GM23338 (cell line): ENCODE measurements around the gene SEMA4D. TPM values are rescaled to one million over a fixed set of nuclear protein-coding genes. Genes with fewer than 3 reads are reported as not detected.

Source experiments
- ATAC-seq: fragments of 200-7000 bp; cut with Tn5 transposase; 3 replicates; pipeline ENCODE4 v1.9.1; 2020
- DNase-seq: peaks from one replicate; pipeline ENCODE4 v3.0.0-alpha.2; 2015; ENCODE audit warnings: low spot score
- H2AFZ ChIP-seq: fragments of 200-600 bp; sonication (generic); 2 replicates; pipeline ENCODE4 v1.8.0; 2016; ENCODE audit warnings: antibody characterized with exemption, mild to moderate bottlenecking, moderate library complexity
- H3F3A ChIP-seq: fragments of 200-600 bp; sonication (generic); replicated peaks from 2 replicates; pipeline ENCODE4 v1.8.0; 2017; ENCODE audit warnings: antibody characterized with exemption, mixed run types, low read depth
- H3K27ac ChIP-seq: fragments of 200-600 bp; sonication (generic); 2 replicates; pipeline ENCODE4 v1.6.1; 2016; ENCODE audit warnings: low read depth
- H3K27me3 ChIP-seq: fragments of 200-600 bp; sonication (generic); 2 replicates; pipeline ENCODE4 v1.8.0; 2016; ENCODE audit warnings: mild to moderate bottlenecking, mixed run types, moderate library complexity; ENCODE audit not compliant: insufficient read depth
- H3K36me3 ChIP-seq: fragments of 200-600 bp; sonication (generic); 2 replicates; pipeline ENCODE4 v1.8.0; 2016; ENCODE audit warnings: mild to moderate bottlenecking; ENCODE audit not compliant: insufficient read depth
- H3K4me1 ChIP-seq: fragments of 200-600 bp; sonication (generic); 2 replicates; pipeline ENCODE4 v1.8.0; 2016; ENCODE audit warnings: mild to moderate bottlenecking, moderate library complexity; ENCODE audit not compliant: insufficient read depth
- H3K4me2 ChIP-seq: fragments of 200-600 bp; sonication (generic); 2 replicates; pipeline ENCODE4 v1.7.1; 2017; ENCODE audit warnings: mixed run types
- H3K4me3 ChIP-seq: fragments of 200-600 bp; sonication (generic); 2 replicates; pipeline ENCODE4 v1.6.1; 2016; ENCODE audit warnings: mixed run types
- H3K79me2 ChIP-seq: fragments of 200-600 bp; sonication (generic); replicated peaks from 2 replicates; pipeline ENCODE4 v1.8.0; 2017; ENCODE audit warnings: mild to moderate bottlenecking; ENCODE audit not compliant: insufficient read depth
- H3K9me2 ChIP-seq: fragments of 200-600 bp; sonication (generic); 2 replicates; pipeline ENCODE4 v1.8.0; 2017; ENCODE audit not compliant: insufficient read depth
- H4K20me1 ChIP-seq: fragments of 200-600 bp; sonication (generic); replicated peaks from 2 replicates; pipeline ENCODE4 v1.8.0; 2017; ENCODE audit warnings: mild to moderate bottlenecking; ENCODE audit not compliant: insufficient read depth
- H3K27ac Mint-ChIP-seq: 2 replicates; pipeline ENCODE4 v1.8.0; 2020; ENCODE audit warnings: inconsistent platforms, mild to moderate bottlenecking, moderate library complexity, mixed read lengths
- H3K27me3 Mint-ChIP-seq: 3 replicates; pipeline ENCODE4 v1.8.0; 2022; ENCODE audit warnings: low read depth, mild to moderate bottlenecking, moderate library complexity, mixed read lengths, inconsistent platforms; ENCODE audit not compliant: insufficient read depth, poor library complexity
- H3K36me3 Mint-ChIP-seq: 3 replicates; pipeline ENCODE4 v1.8.0; 2021; ENCODE audit warnings: low read depth, mild to moderate bottlenecking, inconsistent platforms, moderate library complexity, mixed read lengths
- H3K4me1 Mint-ChIP-seq: 3 replicates; pipeline ENCODE4 v1.8.0; 2020; ENCODE audit warnings: mild to moderate bottlenecking, inconsistent platforms, mixed read lengths
- H3K4me3 Mint-ChIP-seq: 3 replicates; pipeline ENCODE4 v1.8.0; 2021; ENCODE audit warnings: moderate library complexity, mild to moderate bottlenecking, inconsistent platforms, mixed read lengths
- H3K9me3 Mint-ChIP-seq: 3 replicates; pipeline ENCODE4 v1.8.0; 2020; ENCODE audit warnings: moderate library complexity, mild to moderate bottlenecking, inconsistent platforms, mixed read lengths
- CREB1 ChIP-seq: fragments of 250-450 bp; sonication (Bioruptor Pico); IDR thresholded peaks from 2 replicates; pipeline ENCODE4 v1.5.0; 2020; ENCODE audit warnings: low read depth, mild to moderate bottlenecking, moderate library complexity
- CTCF ChIP-seq, 2 experiments: fragments of 200-600 bp in 1 of 2; sonication (generic) in 1 of 2; conservative IDR thresholded peaks; 2 replicates each; pipeline versions ENCODE4 v1.5.1 to v1.6.1; 2016 to 2017; ENCODE audit warnings: antibody characterized with exemption in 2 of 2, low read depth in 2 of 2, mild to moderate bottlenecking in 2 of 2, moderate library complexity in 1 of 2
- EZH2 ChIP-seq: fragments of 200-600 bp; sonication (generic); IDR thresholded peaks from one replicate; pipeline ENCODE4 v1.8.0; 2017; ENCODE audit warnings: antibody characterized with exemption, mild to moderate bottlenecking, low read depth; ENCODE audit not compliant: unreplicated experiment
- EZH2phosphoT487 ChIP-seq: fragments of 200-600 bp; sonication (generic); IDR thresholded peaks from one replicate; pipeline ENCODE4 v1.8.1; 2018; ENCODE audit warnings: antibody characterized with exemption; ENCODE audit not compliant: unreplicated experiment
- JUNB ChIP-seq: IDR thresholded peaks from one replicate; pipeline ENCODE4 v1.6.1; 2016; ENCODE audit warnings: antibody characterized with exemption; ENCODE audit not compliant: unreplicated experiment
- NANOG ChIP-seq: IDR thresholded peaks from 2 replicates; pipeline ENCODE4 v1.6.1; 2016; ENCODE audit warnings: antibody characterized with exemption, borderline replicate concordance
- STAT1 ChIP-seq: IDR thresholded peaks from one replicate; pipeline ENCODE4 v1.6.1; 2016; ENCODE audit warnings: antibody characterized with exemption; ENCODE audit not compliant: unreplicated experiment
- ZNF114 ChIP-seq: fragments of 250-450 bp; sonication (Bioruptor Pico); IDR thresholded peaks from 2 replicates; pipeline ENCODE4 v1.5.0; 2020; ENCODE audit warnings: mild to moderate bottlenecking, moderate library complexity
- ZNF331 ChIP-seq: fragments of 250-450 bp; sonication (Bioruptor Pico); IDR thresholded peaks from 2 replicates; pipeline ENCODE4 v1.5.0; 2020; ENCODE audit warnings: low read depth, mild to moderate bottlenecking, moderate library complexity
- ZNF462 ChIP-seq: fragments of 250-450 bp; sonication (Bioruptor Pico); IDR thresholded peaks from 2 replicates; pipeline ENCODE4 v1.5.0; 2020; ENCODE audit warnings: mild to moderate bottlenecking, moderate library complexity
- polyA plus RNA-seq: library from polyadenylated mRNA; unstranded; fragments of >200 nt; fragmentation: Nextera tagmentation; extraction: Ambion mirVana; gene quantifications from 2 replicates; pipeline ENCODE4 v1.2.1, GENCODE V29; 2016
- total RNA-seq: library from RNA; depleted of rRNA; stranded (reverse); fragments of >200 nt; shearing (Covaris generic); gene quantifications from 2 replicates; pipeline ENCODE4 v1.2.3, GENCODE V29; 2014
- TF ChIP-seq, protein P1 (sequence below): IDR thresholded peaks from one replicate; pipeline ENCODE4 v1.6.1; 2018; ENCODE audit warnings: antibody characterized with exemption; ENCODE audit not compliant: unreplicated experiment
- TF ChIP-seq, protein P2 (sequence below): IDR thresholded peaks from 2 replicates; pipeline ENCODE4 v1.6.1; 2016; ENCODE audit warnings: antibody characterized with exemption

The SEMA4D gene
- total and polyA plus RNA-seq, 2 experiments from 2014 or later, result 19.3 to 63.0 TPM

DNA sequence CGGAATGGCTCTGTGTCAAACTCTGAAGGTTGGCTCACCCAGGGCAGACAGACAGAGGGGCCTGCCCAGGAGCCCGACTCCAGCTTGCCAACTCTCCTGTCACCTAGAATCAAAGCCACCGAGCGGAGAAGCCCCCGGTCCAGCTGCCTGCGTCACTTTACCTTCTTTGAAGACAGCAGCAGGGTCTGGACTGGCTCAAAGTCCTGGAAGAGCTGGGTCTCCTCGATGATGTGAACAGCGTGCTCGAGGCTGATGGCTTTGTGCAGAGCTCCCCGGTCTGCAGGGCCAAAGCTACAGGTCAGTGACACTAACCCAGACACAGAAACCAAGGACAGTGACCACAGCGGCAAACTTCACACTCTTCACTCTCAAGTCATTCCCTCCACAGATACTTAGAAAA lies 111.7 kb downstream of the SEMA4D start:
- H3K27ac ChIP-seq, result no peak overlapping the region
- H4K20me1 ChIP-seq, result no peaks in the 10 kb centered on the region
- H3F3A ChIP-seq, result no peaks in the 10 kb centered on the region
- DNase-seq (no peak), ATAC-seq (no peak)
- no peak overlapping the region for H3K4me2 ChIP-seq
- Mint-ChIP-seq H3K36me3 (peaks cover 64% of the 10 kb centered on the region), H3K27ac (no peak overlapping the region), H3K9me3 (no peaks in the 10 kb centered on the region), H3K4me1 (no peaks in the 10 kb centered on the region), H3K27me3 (peaks cover 3% of the 10 kb centered on the region), H3K4me3 (no peak overlapping the region)
- no peaks in the 10 kb centered on the region for H3K79me2 ChIP-seq
- TF ChIP-seq, protein P1, sequence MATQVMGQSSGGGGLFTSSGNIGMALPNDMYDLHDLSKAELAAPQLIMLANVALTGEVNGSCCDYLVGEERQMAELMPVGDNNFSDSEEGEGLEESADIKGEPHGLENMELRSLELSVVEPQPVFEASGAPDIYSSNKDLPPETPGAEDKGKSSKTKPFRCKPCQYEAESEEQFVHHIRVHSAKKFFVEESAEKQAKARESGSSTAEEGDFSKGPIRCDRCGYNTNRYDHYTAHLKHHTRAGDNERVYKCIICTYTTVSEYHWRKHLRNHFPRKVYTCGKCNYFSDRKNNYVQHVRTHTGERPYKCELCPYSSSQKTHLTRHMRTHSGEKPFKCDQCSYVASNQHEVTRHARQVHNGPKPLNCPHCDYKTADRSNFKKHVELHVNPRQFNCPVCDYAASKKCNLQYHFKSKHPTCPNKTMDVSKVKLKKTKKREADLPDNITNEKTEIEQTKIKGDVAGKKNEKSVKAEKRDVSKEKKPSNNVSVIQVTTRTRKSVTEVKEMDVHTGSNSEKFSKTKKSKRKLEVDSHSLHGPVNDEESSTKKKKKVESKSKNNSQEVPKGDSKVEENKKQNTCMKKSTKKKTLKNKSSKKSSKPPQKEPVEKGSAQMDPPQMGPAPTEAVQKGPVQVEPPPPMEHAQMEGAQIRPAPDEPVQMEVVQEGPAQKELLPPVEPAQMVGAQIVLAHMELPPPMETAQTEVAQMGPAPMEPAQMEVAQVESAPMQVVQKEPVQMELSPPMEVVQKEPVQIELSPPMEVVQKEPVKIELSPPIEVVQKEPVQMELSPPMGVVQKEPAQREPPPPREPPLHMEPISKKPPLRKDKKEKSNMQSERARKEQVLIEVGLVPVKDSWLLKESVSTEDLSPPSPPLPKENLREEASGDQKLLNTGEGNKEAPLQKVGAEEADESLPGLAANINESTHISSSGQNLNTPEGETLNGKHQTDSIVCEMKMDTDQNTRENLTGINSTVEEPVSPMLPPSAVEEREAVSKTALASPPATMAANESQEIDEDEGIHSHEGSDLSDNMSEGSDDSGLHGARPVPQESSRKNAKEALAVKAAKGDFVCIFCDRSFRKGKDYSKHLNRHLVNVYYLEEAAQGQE, result no peak
- TF ChIP-seq JUNB, result no peak
- no peak for TF ChIP-seq EZH2
- no peak for TF ChIP-seq CREB1 (CRISPR knock-in tag)
- TF ChIP-seq ZNF114 (CRISPR knock-in tag), result no peak
- TF ChIP-seq NANOG, result no peak
- TF ChIP-seq EZH2phosphoT487, result no peak
- TF ChIP-seq ZNF462 (CRISPR knock-in tag), result no peak
- TF ChIP-seq, protein P2, sequence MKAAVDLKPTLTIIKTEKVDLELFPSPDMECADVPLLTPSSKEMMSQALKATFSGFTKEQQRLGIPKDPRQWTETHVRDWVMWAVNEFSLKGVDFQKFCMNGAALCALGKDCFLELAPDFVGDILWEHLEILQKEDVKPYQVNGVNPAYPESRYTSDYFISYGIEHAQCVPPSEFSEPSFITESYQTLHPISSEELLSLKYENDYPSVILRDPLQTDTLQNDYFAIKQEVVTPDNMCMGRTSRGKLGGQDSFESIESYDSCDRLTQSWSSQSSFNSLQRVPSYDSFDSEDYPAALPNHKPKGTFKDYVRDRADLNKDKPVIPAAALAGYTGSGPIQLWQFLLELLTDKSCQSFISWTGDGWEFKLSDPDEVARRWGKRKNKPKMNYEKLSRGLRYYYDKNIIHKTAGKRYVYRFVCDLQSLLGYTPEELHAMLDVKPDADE, result no peak
- TF ChIP-seq STAT1, result no peak
- TF ChIP-seq ZNF331 (CRISPR knock-in tag), result no peak
- no peak for TF ChIP-seq CTCF (conservative IDR thresholded peaks at IDR 0.05; ENCODE audit: low read depth in 2 of 2)
- H3K4me1 ChIP-seq, result no peaks in the 10 kb centered on the region
- H3K9me2 ChIP-seq, result no peaks in the 10 kb centered on the region
- no peak overlapping the region for H2AFZ ChIP-seq
- no peak overlapping the region for H3K4me3 ChIP-seq
- peaks cover 17% of the 10 kb centered on the region for H3K36me3 ChIP-seq
- H3K27me3 ChIP-seq, result no peaks in the 10 kb centered on the region
